ENCODE measurements around the gene YOD1. TPM values are rescaled to one million over a fixed set of nuclear protein-coding genes. Genes with fewer than 3 reads are reported as not detected.

YOD1 gene
- total RNA-seq, 1 donor from 2014 or later = 24.5 TPM

DNA sequence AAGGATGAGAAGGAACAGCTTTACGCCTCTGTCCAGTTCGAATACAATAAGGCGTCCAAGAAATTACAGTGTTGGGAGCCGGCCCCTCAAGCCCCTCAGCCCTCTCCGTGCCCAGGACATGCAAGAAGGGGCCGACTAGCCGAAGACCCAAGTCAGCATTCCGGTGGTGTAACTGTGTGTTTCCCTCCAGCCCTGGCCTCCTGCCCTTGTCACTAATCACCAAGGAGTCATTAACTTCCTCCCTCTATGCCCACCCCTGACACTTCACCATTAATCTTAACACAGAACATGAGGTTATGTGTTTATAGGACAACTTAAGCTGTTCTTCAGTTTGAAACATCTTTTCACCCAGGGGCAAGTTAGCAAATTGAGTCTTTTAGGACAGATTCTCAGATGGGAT is 21.2 kb upstream of the YOD1 start:
- no peak for DNase-seq

DNA sequence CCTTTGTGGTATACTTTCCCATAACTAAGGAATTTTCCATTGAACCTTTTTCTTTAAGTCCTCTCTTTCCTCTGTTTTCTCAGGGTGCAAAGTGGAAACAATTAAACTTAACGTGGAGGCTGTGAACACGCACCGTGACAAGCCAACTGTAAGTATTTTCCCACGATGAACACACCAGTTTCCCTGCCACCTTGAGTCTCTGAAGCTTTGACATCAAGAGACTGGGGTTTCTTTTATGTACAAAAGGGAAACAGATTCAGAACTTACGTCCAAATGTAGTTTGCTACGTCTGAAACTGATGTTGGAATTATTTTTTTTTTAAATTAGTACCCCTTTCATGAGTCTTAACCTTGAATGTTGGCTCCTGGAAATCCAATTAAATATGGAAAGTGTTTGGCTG is 20.4 kb upstream of the YOD1 start:
- no peak for DNase-seq

DNA sequence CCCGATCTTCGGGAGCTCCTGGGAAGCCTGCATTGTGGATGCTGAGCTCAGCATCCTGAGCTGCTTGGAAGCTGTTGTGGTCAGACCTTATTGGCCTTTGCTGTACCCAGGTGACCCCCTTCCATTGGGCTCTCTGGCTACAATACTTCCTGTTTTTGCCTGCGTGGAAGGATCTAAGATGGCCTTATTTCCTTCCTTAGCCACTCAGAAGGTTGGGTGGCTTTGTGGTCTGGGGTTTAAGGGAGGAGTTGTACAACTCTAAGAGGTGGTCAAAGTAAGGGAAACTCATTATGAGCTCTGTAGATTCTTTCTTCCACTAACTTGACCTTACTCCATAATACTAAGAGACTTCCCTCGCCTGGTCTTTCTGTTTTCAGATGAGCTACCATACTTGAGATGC is 19.8 kb upstream of the YOD1 start:
- no peak for DNase-seq

DNA sequence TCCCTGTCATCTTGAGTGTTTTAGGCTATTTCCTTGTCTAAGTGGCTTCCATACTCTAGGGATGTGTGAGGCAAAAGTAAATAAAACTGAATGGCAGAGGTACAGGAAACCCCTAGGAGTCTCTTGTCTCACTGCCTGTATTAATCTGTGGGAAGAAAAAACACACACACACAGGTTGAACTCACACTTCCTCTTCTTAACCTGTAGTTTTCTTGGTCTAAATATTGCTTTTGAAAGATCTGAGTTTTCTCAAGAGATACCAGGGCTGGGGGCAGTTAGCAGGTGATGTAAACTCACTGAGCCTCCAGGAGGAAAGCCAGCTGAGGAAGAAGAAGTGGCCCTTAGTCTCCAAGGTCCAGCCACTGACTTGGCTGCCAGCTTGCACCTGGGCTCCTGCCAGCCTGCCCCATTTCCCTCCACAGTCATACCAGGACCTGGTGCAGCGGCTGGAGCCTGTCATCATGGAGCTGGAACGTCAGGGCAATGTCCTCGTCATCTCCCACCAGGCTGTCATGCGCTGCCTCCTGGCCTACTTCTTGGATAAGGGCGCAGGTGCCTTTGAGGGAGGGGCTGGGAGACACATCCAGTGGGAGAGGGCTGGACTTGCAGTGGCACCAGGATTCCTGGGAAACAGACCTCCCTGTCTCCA is 19.0 kb upstream of the YOD1 start:
- no peak for DNase-seq

DNA sequence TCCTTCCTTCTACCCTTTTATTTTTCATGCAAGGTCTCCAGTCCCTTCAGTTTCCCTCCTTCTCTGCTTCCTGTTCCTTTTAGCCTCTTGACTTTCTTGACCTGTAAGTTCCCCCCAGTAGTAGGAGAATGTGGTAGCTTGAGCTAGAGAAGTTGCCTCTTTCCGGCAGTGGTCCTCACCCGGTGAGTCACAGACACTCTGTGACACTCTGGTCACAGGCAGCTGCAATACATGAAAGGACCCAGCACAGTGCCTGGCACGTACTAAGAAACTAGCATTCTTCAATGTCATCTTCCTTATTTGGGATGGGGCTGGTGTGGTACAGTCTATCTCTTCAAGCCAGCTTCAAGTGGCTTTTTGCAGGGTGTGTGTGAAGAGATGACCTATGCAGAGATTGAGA is 18.1 kb upstream of the YOD1 start:
- no peak for DNase-seq

DNA sequence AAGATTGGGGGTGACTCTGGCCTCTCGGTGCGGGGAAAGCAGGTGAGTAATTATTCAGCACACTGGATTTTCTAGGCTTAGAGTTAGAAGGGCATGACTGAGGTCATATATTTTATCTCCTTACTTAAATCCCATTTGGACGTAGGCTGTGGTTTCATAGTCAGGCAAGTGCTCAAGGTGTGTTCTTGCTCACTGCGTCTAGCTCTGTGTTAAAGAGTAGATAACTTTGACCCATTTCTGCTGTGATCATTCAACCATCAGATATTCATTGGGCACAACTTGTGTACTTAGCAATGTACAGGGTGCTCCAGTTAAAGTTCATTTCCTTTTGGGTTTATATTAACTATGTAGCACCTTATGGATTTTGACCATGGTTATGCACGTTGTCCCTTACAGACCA is 16.7 kb upstream of the YOD1 start:
- DNase-seq = no peak

DNA sequence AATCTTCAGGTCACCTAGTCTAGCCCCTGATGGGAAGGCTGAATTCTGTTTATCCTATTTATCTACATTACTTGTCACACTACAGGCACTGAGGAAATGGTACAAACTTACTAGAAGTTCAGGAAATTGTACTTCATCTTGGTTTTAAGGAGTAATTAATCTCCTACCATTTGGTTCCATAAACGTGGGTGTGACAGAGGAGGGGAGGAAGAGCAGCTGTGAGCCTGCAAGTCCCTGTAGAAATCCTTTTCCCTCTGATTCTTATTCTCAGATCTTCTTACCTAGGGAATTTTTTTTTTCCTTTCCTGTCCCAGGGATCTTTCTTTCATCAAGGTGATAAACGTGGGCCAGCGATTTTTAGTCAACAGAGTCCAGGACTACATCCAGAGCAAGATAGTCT is 16.2 kb upstream of the YOD1 start:
- no peak for DNase-seq

DNA sequence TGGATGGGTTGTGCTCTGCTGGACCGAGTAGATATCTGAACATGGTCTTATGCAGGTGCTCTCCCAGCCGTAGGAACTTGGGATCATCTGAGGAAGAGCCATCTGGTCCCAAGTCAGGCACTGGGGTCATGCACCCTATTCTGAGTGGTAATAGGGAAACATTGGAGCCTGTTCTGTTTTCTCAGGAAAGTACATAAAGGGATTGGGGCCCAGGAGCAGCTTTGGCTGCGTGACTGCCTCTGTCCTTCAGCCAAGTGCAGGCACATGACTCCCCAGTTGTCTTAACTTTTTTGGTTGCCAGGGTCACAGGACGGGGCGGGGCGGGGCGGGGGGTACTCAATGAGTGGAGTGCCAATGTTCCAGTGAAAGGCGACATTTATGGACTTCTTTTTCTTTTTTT is 13.6 kb upstream of the YOD1 start:
- no peak for DNase-seq

DNA sequence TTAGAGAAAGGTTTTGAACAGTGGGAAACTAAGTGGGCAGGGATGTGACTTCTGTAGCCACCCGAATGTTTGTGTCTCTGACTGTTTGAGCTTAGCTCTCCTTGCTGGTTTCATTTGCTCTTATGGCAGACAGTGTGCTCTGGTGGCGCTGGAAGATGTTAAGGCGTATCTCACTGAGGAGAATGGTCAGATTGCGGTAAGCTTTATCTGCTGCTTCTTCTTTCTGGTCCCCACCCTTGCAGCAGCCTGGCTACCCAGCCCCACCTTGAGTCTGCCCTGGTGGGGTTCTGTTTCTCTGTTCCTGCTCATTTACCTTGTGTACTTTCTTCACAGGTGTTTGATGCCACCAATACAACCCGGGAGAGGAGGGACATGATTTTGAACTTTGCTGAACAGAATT is 12.0 kb upstream of the YOD1 start:
- no peak for DNase-seq

DNA sequence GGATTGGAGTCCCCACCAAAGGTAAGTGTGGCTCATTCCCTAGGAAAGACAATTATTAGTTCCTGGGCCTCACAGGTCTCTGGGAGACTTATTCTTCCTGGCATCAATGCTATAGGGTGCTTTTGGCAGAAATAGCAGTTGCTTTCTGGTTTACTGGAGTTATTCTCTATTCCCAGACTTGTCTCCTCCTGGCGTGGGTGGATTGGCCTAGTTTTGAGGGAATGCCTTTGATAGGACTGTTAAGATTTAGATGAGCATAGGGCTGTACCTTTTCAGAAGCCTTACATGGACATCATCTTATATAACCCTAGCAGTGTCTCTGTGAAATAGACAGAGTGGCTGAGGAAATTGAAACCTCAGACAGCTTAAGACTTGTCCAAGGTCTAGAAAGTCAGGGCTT is 11.1 kb upstream of the YOD1 start:
- DNase-seq = no peak

DNA sequence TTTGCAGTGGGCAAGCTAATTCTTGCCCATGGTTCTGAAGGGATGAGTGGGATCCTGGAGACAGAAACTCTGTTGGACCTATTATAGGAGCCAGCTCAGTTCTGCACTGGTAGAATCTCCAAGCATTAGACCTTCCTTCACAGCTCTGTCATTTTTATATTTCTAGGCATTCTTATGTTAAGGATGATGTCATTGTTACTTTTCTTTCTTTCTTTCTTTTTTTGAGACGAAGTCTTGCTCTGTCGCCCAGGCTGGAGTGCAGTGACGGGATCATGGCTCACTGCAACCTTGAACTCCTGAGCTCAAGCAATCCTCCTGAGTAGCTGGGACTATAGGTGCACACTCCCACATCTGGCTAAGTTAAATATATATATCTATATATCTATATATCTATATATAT is 9.6 kb upstream of the YOD1 start:
- DNase-seq = no peak

DNA sequence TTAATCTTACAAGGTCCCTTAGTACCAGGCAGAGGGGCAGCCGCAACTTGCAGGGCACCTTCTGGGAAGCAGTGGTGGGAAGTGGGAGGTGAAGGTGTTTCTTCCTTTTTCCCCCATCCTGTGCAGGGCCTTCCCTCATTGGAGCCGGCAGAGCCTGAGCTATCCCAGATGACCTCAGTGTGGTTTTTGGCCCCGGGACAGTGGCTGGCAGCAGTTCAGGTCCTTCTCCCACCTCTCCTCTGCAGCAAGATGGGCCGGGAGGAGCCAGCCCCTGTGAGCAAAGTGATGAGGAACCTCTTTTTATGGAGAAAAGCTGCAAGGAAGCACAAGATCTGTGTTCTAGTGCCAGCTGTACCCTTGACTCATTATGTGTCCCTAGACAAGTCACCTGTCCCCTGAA is 8.9 kb upstream of the YOD1 start:
- DNase-seq = no peak

DNA sequence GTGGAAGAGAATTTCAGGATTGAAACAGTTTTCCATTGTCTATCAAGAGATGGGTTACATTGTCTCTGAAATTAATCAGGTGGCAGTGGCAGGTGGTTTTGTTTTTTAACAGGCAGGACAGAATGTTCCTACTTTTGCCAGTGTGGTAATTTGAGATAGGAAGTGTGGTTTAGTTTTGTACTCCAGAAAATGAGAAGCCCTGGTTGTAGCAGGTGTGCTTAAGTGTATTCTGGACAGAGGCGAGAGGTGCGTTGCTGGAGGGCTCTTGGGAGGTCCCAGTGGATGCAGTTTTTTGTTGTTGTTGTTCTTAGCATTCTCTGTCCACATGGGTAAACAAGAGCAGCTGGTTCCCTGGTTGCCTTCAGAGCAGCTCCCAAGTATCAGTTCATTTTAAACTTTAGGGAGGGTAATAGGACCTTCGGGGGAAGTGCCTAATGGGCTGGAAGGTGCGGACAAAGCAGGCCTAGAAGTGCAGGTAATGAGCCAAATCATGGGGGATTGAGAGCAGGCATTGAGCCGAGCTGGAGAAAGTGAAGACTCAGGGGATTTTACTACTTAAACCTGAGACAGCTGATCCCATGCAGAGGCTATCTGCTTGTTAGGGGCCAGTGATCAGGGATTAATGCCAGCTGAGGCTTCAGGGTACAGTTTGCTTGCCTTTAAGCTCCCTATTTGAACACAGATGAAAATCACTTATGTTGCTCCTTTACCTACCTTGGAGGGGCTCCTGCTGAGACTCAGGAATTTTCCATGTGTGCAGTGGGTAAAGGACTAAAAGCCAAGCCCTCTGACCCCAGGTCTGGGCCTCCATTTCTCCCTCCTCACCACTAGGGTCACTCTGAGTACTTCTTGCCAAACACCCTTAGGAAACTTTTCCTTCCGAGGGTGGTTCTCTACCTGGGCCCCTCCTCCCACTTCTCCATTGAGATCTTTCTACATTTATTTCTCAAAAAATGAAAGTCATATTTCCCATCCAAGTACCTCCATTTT is 8.2 kb upstream of the YOD1 start:
- DNase-seq = no peak

DNA sequence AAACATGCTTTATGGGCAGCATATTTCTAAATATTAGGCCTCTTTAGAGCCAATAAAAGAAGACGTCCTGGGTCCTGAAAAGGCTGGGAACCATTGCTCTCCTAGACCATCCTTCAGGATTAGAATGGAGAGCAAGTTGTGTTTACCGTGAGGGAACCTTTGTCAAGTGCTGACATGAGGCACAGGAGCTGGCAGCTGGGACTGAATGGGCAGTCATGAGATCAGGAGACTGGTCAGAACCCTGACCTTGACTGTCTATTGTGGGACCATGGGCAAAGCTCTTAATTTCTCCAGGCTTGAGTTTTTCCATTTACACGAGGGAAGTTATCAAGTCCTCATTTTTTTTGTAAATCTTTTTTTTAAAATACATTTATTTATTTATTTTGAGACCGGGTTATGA is 7.2 kb upstream of the YOD1 start:
- DNase-seq = no peak

DNA sequence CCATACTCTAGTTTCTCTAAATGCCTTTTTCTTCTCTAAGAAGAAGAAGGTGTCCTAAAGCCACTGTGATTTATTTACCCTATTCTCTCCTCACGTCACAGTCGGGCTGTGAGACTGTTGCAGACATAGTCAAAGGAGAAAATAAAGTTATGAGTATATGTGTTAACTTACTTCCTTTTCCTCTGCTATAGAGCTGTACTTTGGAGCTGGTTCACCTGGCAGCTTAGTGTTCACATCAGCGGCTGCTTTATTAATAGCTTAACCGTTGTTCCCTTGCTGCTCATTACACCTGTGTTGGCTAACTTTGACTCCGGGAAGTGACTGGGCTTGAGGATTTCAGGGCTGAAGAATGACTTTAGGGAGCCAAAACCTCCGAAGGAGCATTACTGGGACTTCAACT is 5.7 kb upstream of the YOD1 start:
- DNase-seq = no peak

DNA sequence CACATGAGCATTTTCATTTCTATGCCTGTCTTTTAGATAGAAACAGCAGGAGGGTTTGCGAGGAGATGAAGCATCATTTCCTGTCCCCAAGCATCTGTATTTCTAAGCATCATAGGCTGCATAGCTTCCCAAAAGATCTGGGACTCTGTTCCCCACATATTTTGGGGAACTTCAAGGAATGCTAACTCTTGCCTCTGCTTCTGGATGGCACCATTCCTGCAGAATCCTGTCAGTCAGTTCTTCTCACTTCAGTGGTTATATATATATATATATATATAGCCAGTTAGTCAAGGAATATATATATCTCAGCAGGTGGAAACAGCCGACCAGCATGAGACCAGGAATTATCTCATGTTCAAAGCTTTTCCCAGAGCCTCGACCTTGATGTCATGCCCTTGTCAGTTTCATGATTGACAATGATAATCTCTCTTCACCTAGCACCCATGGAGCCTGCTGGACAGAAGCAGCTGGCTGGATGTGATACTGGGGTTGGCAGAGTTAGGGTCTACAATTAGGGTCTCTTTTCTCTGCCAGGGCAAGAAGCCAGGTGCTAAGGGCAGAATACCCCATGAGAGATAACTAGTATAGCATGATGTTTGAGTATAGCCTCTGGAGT is 4.5 kb upstream of the YOD1 start:
- no peak for DNase-seq

DNA sequence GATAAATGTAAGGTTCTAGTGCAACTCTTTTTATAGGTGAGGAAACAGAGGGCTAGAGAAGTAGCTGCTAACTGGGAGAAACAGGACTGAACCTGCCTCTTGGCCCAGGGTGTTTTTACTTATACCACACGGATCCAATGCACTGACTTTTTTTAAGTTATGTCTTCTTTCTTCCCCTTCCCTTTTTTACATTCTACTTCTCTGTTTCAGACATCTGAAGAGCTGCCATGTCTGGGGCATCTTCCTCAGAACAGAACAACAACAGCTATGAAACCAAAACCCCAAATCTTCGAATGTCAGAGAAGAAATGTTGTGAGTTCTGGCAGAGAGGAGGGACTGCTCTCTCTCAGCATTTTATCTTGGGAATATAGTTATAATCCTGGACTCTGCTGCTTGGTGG is 3.5 kb upstream of the YOD1 start:
- DNase-seq = no peak

DNA sequence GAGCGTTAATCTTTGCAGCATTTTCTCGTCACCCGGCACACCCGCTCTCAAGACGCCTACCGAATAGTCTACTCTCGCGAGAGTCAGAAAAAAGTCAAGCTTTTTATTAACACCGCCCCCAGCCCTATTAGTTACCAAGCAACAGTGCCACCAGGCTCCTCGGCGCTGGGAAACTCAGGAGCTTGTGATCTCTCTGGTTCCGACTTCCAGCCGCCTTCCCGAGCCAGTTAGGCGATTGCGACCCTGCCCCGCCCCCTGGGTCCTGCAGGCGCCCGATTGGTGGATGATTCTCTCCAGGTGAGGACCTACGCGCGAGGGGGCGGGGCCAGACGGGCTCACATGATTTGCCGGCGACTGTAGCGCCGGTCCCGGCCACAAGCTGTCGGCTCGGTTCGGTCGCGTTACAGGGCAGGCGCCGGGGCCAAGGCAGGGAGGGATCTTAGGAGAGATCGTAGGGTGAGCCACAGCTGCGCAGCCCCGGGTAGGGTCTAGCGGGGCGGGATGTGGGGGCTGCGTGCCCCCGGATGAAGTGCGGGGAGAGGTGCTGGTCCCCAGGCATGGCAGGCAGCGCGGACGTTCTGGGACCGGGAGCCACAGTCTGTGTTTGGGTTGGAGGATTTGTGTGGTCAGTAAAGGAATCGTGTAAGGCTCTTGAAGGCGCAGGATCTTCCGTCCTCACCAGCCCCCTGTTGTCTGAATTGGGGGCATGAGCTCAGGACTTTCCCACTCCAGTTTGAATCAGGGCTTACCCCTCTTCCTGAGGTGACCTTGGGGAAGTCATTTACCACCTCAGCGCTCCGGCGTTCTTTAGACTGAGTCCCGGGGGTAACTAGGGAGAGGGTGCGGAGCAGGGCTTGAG is 2.1 kb upstream of the YOD1 start, which contains the start of gene PFKFB2:
Gene PFKFB2 (plus strand): TSS at position 365 of the 859 bp plus-strand sequence. CDS start 1,443 bp downstream, outside the sequence.
- peak; percentile 97 for DNase-seq

DNA sequence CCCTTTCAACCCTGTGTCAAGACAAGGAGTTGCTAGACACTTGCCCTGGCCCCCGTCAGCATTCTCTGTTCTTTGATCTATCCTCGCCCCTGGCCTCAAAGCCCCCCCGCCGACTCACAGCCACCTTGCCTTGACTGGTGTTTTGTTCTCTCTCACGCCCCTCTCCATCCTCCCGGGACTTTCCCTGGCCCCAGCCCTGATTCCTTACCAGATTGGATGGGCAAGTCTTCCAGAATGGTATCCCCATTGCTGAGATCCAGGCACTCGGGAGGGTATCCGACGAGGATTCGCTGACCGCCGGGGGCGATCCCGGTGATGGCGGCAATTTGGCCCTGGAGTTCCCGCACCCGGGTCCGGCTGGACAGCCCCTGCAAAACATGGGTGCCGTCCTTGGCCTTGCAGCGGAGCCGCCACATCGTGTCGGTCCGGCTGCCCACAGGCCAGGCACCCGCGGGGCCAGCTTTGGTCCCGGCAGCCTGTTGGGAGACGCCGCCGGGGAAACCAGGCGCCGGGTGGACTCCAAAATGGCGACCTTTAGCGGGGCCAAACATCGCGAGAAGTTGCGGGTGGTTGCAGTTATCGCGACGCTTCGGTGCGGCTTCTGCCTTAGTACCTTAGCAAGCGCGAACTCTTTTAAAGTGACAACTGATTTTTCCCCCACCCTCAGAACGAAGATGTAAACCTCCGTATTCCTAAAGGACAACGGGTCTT is 373 bp downstream of the YOD1 start:
- peak; percentile 82 for DNase-seq

DNA sequence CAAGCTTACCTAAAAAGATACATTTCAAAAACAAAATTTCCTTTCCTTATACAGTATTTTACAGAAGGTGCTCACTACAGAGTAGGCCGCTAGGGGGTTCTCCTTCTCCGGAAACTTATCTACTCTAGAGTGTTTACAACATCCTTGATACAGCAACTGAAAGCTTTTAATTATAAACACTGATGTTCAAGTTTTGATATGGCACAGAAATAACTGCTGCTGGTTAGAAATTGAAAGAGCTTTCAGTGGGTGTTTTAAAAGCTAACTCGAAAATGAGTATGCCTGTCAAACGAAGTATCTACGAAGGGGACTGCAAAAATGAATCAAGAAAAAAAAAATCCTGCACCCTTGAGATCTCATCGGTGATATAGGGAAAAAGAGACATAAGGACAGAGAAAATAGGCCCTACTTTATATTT is 1.0 kb downstream of the YOD1 start:
- DNase-seq = no peak

DNA sequence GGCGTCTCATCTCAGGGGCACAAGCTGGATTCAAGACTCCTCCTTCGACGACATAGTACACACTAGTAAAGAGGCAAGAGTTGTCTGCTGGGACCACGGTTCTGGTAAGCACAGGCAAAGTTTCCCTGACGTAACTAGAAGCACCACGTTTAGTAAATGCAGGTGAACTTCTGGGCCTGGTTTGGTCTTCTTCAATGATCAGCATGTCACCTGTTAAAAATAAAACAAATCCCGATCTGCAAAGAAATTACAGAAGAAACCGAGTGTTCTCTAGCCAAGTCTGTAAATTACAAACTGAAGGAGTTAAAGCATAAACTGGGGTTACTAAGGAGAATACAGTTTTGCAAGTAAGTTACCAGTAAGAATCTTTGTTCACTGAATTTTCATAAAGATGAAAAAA is 1.5 kb downstream of the YOD1 start:
- no peak for DNase-seq

DNA sequence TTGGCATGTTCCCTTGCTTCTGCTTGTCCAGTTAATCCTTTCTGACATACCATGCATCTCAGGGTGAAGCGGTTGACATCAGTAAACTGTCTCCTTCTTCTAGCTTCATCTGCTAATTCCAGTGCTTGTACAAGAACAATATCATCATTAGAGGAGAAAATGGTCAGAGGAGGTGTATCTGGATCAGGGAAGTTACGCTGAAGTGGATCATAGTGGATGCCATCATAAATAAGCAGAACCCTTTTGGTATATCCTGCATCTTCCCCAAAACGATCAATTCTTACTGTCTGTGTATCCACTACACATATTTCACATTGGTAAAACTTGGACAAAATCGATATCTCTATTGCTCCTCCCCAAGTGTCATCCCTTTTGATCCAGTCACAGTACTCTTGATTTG is 2.0 kb downstream of the YOD1 start:
- DNase-seq = no peak

Measured in occipital lobe (tissue), 2 donors.